Mesendoderm (in vitro differentiated cells): ENCODE results near the gene MYO3A.

Source experiments
- DNase-seq: peaks from one replicate; pipeline ENCODE4 v3.0.0; 2013
- H2AK5ac ChIP-seq: 2 replicates; pipeline ENCODE4 v1.6.1; 2013; ENCODE audit warnings: low read length, inconsistent platforms
- H2BK120ac ChIP-seq: 2 replicates; pipeline ENCODE4 v1.6.1; 2013; ENCODE audit warnings: low read depth, mild to moderate bottlenecking, low read length, moderate library complexity, mixed read lengths
- H2BK15ac ChIP-seq: replicated peaks from 2 replicates; pipeline ENCODE4 v1.6.1; 2013; ENCODE audit warnings: low read depth, mild to moderate bottlenecking, moderate library complexity
- H2BK5ac ChIP-seq: 2 replicates; pipeline ENCODE4 v1.6.1; 2013; ENCODE audit warnings: low read length, inconsistent platforms
- H3K18ac ChIP-seq: 2 replicates; pipeline ENCODE4 v1.6.1; 2013; ENCODE audit warnings: mild to moderate bottlenecking, low read length, mixed read lengths
- H3K23ac ChIP-seq: one replicate; pipeline ENCODE4 v1.6.1; 2013; ENCODE audit warnings: low read length
- H3K27ac ChIP-seq: 2 replicates; pipeline ENCODE4 v1.5.1; 2013; ENCODE audit warnings: low read depth, mild to moderate bottlenecking, inconsistent platforms, low read length, moderate library complexity
- H3K27me3 ChIP-seq: 2 replicates; pipeline ENCODE4 v1.6.1; 2013; ENCODE audit warnings: low read length, control low read depth, mild to moderate bottlenecking, inconsistent platforms; ENCODE audit not compliant: insufficient read depth, poor library complexity
- H3K36me3 ChIP-seq: 2 replicates; pipeline ENCODE4 v1.6.1; 2013; ENCODE audit warnings: low read length, inconsistent platforms; ENCODE audit not compliant: control insufficient read depth, insufficient read depth
- H3K4ac ChIP-seq: one replicate; pipeline ENCODE4 v1.6.1; 2013; ENCODE audit warnings: low read depth, mild to moderate bottlenecking, low read length, moderate library complexity
- H3K4me1 ChIP-seq: 2 replicates; pipeline ENCODE4 v1.6.1; 2013; ENCODE audit warnings: low read depth, low read length, inconsistent platforms; ENCODE audit not compliant: control insufficient read depth
- H3K4me2 ChIP-seq: 2 replicates; pipeline ENCODE4 v1.6.1; 2013; ENCODE audit warnings: low read length
- H3K4me3 ChIP-seq: 2 replicates; pipeline ENCODE4 v1.5.1; 2013; ENCODE audit warnings: mild to moderate bottlenecking, low read length
- H3K56ac ChIP-seq: one replicate; pipeline ENCODE4 v1.6.1; 2013; ENCODE audit warnings: low read length
- H3K79me1 ChIP-seq: 2 replicates; pipeline ENCODE4 v1.6.1; 2013; ENCODE audit warnings: low read length, inconsistent platforms
- H3K79me2 ChIP-seq: 2 replicates; pipeline ENCODE4 v1.6.1; 2013; ENCODE audit warnings: mild to moderate bottlenecking, low read length; ENCODE audit not compliant: control insufficient read depth, insufficient read depth
- H3K9ac ChIP-seq: 2 replicates; pipeline ENCODE4 v1.6.1; 2013; ENCODE audit warnings: low read length, inconsistent platforms
- H4K5ac ChIP-seq: one replicate; pipeline ENCODE4 v1.6.1; 2013; ENCODE audit warnings: low read length
- H4K8ac ChIP-seq: one replicate; pipeline ENCODE4 v1.6.1; 2013; ENCODE audit warnings: low read depth, mild to moderate bottlenecking, control low read depth, low read length, moderate library complexity
- WGBS: extraction: QIAGEN DNeasy Blood & Tissue Kit; methylation state at CpG from one replicate; pipeline ENCODE4 v1.1.7; 2013; ENCODE audit warnings: low lambda C conversion rate, missing lambda C conversion rate; ENCODE audit not compliant: insufficient coverage; ENCODE audit errors: extremely low coverage; 5-methylcytosine and 5-hydroxymethylcytosine counted together

Gene MYO3A

GRCh38 chr10:26235761-26236160, 301.7 kb downstream of the MYO3A start:
- Histone ChIP-seq H3K4ac (no peak overlapping the region), H3K9ac (no peak overlapping the region), H3K27ac (no peak overlapping the region), H3K4me2 (no peak overlapping the region), H2AK5ac (no peak overlapping the region), H2BK120ac (no peak overlapping the region), H4K5ac (no peak overlapping the region), H3K27me3 (no peaks in the 10 kb centered on the region), H3K56ac (no peak overlapping the region), H2BK15ac (no peak overlapping the region), H3K79me1 (no peaks in the 10 kb centered on the region), H4K8ac (no peak overlapping the region), H3K18ac (no peak overlapping the region), H3K36me3 (no peaks in the 10 kb centered on the region), H3K79me2 (no peaks in the 10 kb centered on the region), H3K4me3 (no peak overlapping the region), H3K4me1 (no peaks in the 10 kb centered on the region), H2BK5ac (no peak overlapping the region), H3K23ac (no peak overlapping the region)
- no CpG with 5 or more reads among the region's 6 CpGs for WGBS
- no peak for DNase-seq

- Histone ChIP-seq H3K79me2 (no peaks in the 10 kb centered on the region), H3K23ac (no peak overlapping the region), H3K18ac (no peak overlapping the region), H3K79me1 (no peaks in the 10 kb centered on the region), H3K36me3 (no peaks in the 10 kb centered on the region), H2AK5ac (no peak overlapping the region), H3K4me3 (no peak overlapping the region), H3K27me3 (no peaks in the 10 kb centered on the region), H2BK15ac (no peak overlapping the region), H4K8ac (no peak overlapping the region), H2BK120ac (no peak overlapping the region), H2BK5ac (no peak overlapping the region), H3K4me2 (no peak overlapping the region), H3K4me1 (no peaks in the 10 kb centered on the region), H3K56ac (no peak overlapping the region), H3K4ac (no peak overlapping the region), H4K5ac (no peak overlapping the region), H3K27ac (no peak overlapping the region), H3K9ac (no peak overlapping the region)
- WGBS = no CpG with 5 or more reads among the region's 2 CpGs
- no peak for DNase-seq
Observed at GRCh38 chr10:26238378-26238777, 304.3 kb downstream of the MYO3A start.

- Histone ChIP-seq H3K23ac (no peak overlapping the region), H2AK5ac (no peak overlapping the region), H3K4me3 (no peak overlapping the region), H3K27ac (no peak overlapping the region), H2BK120ac (no peak overlapping the region), H3K4me1 (peaks cover under 1% of the 10 kb centered on the region), H3K56ac (no peak overlapping the region), H3K18ac (no peak overlapping the region), H4K8ac (no peak overlapping the region), H2BK15ac (no peak overlapping the region), H3K9ac (no peak overlapping the region), H3K27me3 (no peaks in the 10 kb centered on the region), H4K5ac (no peak overlapping the region), H3K4me2 (no peak overlapping the region), H3K79me1 (no peaks in the 10 kb centered on the region), H3K36me3 (no peaks in the 10 kb centered on the region), H2BK5ac (no peak overlapping the region), H3K4ac (no peak overlapping the region), H3K79me2 (no peaks in the 10 kb centered on the region)
- no peak for DNase-seq
- no CpG with 5 or more reads among the region's 5 CpGs for WGBS
Observed at GRCh38 chr10:26242706-26243350, 308.8 kb downstream of the MYO3A start.

GRCh38 chr10:26243351-26243720, 309.3 kb downstream of the MYO3A start:
- no peak overlapping the region for H4K8ac ChIP-seq
- H3K79me1 ChIP-seq = no peaks in the 10 kb centered on the region
- H3K9ac ChIP-seq = no peak overlapping the region
- no peak overlapping the region for H4K5ac ChIP-seq
- no peaks in the 10 kb centered on the region for H3K36me3 ChIP-seq
- no peak overlapping the region for H3K4ac ChIP-seq
- no CpG with 5 or more reads among the region's 5 CpGs for WGBS
- no peak overlapping the region for H3K56ac ChIP-seq
- no peak overlapping the region for H3K23ac ChIP-seq
- no peak overlapping the region for H2BK5ac ChIP-seq
- no peak overlapping the region for H3K4me3 ChIP-seq
- H3K27me3 ChIP-seq = no peaks in the 10 kb centered on the region
- H2BK15ac ChIP-seq = no peak overlapping the region
- no peak for DNase-seq
- no peaks in the 10 kb centered on the region for H3K79me2 ChIP-seq
- no peak overlapping the region for H3K27ac ChIP-seq
- H3K4me2 ChIP-seq = no peak overlapping the region
- H2AK5ac ChIP-seq = no peak overlapping the region
- no peak overlapping the region for H2BK120ac ChIP-seq
- H3K18ac ChIP-seq = no peak overlapping the region
- H3K4me1 ChIP-seq = peaks cover 5% of the 10 kb centered on the region

- no peak overlapping the region for H3K56ac ChIP-seq
- no peak overlapping the region for H3K4me3 ChIP-seq
- H3K36me3 ChIP-seq = no peaks in the 10 kb centered on the region
Observed at GRCh38 chr10:26249681-26250080, 315.7 kb downstream of the MYO3A start.

GRCh38 chr10:26251925-26252324, 317.9 kb downstream of the MYO3A start:
- Histone ChIP-seq H3K4ac (no peak overlapping the region), H3K27ac (no peak overlapping the region), H3K23ac (no peak overlapping the region), H4K8ac (no peak overlapping the region), H3K4me2 (no peak overlapping the region), H2BK15ac (no peak overlapping the region), H3K27me3 (no peaks in the 10 kb centered on the region), H3K36me3 (no peaks in the 10 kb centered on the region), H2BK120ac (no peak overlapping the region), H3K4me1 (peaks cover 5% of the 10 kb centered on the region), H2BK5ac (no peak overlapping the region), H3K79me2 (no peaks in the 10 kb centered on the region), H3K4me3 (no peak overlapping the region), H2AK5ac (no peak overlapping the region), H3K9ac (no peak overlapping the region), H4K5ac (no peak overlapping the region), H3K56ac (no peak overlapping the region), H3K79me1 (no peaks in the 10 kb centered on the region), H3K18ac (no peak overlapping the region)
- WGBS = no CpG with 5 or more reads among the region's 6 CpGs
- no peak for DNase-seq

More at GRCh38 chr10:26249681-26250080, 315.7 kb downstream of the MYO3A start:
- H3K79me1 ChIP-seq = no peaks in the 10 kb centered on the region
- H3K4me2 ChIP-seq = no peak overlapping the region
- H2BK5ac ChIP-seq = no peak overlapping the region
- H3K27me3 ChIP-seq = no peaks in the 10 kb centered on the region
- H3K27ac ChIP-seq = no peak overlapping the region
- H3K79me2 ChIP-seq = no peaks in the 10 kb centered on the region
- H3K18ac ChIP-seq = no peak overlapping the region
- H3K4me1 ChIP-seq = peaks cover 5% of the 10 kb centered on the region
- no peak overlapping the region for H2BK15ac ChIP-seq
- H4K5ac ChIP-seq = no peak overlapping the region
- H3K23ac ChIP-seq = no peak overlapping the region
- H4K8ac ChIP-seq = no peak overlapping the region
- H2AK5ac ChIP-seq = no peak overlapping the region
- no peak overlapping the region for H3K4ac ChIP-seq
- no CpG with 5 or more reads among the region's 6 CpGs for WGBS
- H3K9ac ChIP-seq = no peak overlapping the region
- H2BK120ac ChIP-seq = no peak overlapping the region
- no peak for DNase-seq
